ENCODE measurements around the gene PIP4K2A. TPM values are rescaled to one million over a fixed set of nuclear protein-coding genes. Genes with fewer than 3 reads are reported as not detected.
A peak's percentile ranks its signal among the peaks of the same experiment; 100 is the strongest.

Gene PIP4K2A
- total and polyA plus RNA-seq, 12 donors = 12.3 to 70.6 (median 28.5) TPM

- TF ChIP-seq CTCF (IDR thresholded peaks at IDR 0.05) = no peak
- TF ChIP-seq POLR2A (IDR thresholded peaks at IDR 0.05) = no peak
- no peak for DNase-seq
- intact Hi-C loops (cut with DNase I) = loop anchor here (10.0 kb wide), 3 partner anchors 98 to 272 kb away; no protein-coding TSS in a partner anchor
- Histone ChIP-seq H3K4me3 (peak overlapping the region in 3 of 4 donors; percentile 49 to 89 (median 64)), H3K4me1 (replicated peaks in 1 of 2) (peaks cover 14 to 40% of the 10 kb centered on the region in 2 donors), H3K9me3 (replicated peaks in 1 of 3) (no peaks in the 10 kb centered on the region), H3K27me3 (no peaks in the 10 kb centered on the region), H3K36me3 (replicated peaks in 1 of 2) (no peaks in the 10 kb centered on the region), H3K27ac (peak overlapping the region in 2 of 5 donors; percentile 84 to 95)
- WGBS, 4 donors = 24 to 37% (median 29%) methylated on average over 8 of the region's 8 CpGs
Observed at GRCh38 chr10:22712211-22712955, 2.0 kb downstream of the PIP4K2A start.

DNA sequence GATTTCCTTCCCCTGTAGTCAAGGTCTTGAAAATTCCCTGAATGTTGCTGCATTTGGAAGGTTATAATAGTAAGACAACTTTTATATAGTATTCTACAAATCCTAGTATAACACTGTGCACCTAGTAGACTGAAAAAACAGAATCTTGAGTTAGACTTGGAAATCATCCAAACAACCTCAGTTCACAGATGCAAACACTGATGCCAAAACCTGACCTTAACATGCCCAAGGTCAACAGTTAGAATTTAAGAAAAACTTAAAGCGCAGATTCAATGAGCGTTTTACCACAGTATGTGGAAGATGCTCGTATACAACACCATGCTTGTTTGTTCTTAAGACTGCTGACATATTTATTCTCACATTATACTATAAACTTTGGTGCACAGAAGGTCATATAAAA is 3.0 kb downstream of the PIP4K2A start:
- Histone ChIP-seq H3K4me3 (peak overlapping the region in 1 of 4 donors; percentile 0), H3K36me3 (replicated peaks in 1 of 2) (no peaks in the 10 kb centered on the region), H3K27me3 (no peaks in the 10 kb centered on the region), H3K9me3 (replicated peaks in 1 of 3) (no peaks in the 10 kb centered on the region), H3K27ac (no peak overlapping the region), H3K4me1 (replicated peaks in 1 of 2) (peaks cover 14 to 40% of the 10 kb centered on the region in 2 donors)
- TF ChIP-seq POLR2A (IDR thresholded peaks at IDR 0.05) = no peak
- TF ChIP-seq CTCF (IDR thresholded peaks at IDR 0.05) = no peak
- no peak for DNase-seq
- 75 to 86% (median 82%) methylated on average over 3 of the region's 3 CpGs for WGBS, 4 donors
- intact Hi-C loops (cut with DNase I) = loop anchor here (10.0 kb wide), 3 partner anchors 97 to 273 kb away; no protein-coding TSS in a partner anchor

DNA sequence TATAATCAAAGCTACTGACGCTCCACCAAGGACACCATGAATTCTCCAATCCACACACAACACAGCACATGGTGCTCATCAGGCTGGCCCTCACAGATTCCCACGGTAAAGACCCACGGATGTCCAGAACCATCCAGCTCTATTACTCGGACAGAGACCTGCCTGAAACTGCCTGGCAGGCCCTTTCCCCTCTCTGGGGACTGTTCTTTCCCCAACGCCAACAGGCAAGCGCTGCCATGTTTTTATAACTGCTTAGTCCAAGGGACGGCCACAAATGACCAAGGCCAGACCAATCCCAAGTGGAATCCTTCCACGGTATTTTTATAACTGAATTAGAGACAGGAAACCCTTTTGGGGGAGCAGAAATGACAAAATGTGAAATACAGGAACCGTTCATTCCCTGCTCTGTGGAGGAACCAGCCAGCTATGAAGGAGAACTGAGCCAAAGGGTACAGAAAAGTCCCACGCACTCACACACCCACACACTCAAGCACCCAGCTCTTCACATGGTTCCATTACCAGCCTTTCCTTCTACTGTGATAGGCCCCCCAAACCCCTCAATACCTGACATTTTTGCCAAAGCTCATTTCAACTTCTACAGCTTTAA is 4.1 kb downstream of the PIP4K2A start:
- H3K36me3 ChIP-seq (replicated peaks in 1 of 2) = no peaks in the 10 kb centered on the region
- 69 to 79% (median 73%) methylated on average over 7 to 10 of the region's 10 CpGs for WGBS, 4 donors
- no peaks in the 10 kb centered on the region for H3K27me3 ChIP-seq
- DNase-seq = peak in 1 of 7 donors; percentile 24
- intact Hi-C loops (cut with DNase I) = loop anchor here (10.0 kb wide), 3 partner anchors 95 to 275 kb away; no protein-coding TSS in a partner anchor
- no peak for TF ChIP-seq POLR2A (IDR thresholded peaks at IDR 0.05)
- TF ChIP-seq CTCF (IDR thresholded peaks at IDR 0.05) = no peak
- no peak overlapping the region for H3K4me3 ChIP-seq
- peaks cover 14 to 39% of the 10 kb centered on the region in 2 donors for H3K4me1 ChIP-seq (replicated peaks in 1 of 2)
- H3K27ac ChIP-seq = no peak overlapping the region
- no peaks in the 10 kb centered on the region for H3K9me3 ChIP-seq (replicated peaks in 1 of 3)

DNA sequence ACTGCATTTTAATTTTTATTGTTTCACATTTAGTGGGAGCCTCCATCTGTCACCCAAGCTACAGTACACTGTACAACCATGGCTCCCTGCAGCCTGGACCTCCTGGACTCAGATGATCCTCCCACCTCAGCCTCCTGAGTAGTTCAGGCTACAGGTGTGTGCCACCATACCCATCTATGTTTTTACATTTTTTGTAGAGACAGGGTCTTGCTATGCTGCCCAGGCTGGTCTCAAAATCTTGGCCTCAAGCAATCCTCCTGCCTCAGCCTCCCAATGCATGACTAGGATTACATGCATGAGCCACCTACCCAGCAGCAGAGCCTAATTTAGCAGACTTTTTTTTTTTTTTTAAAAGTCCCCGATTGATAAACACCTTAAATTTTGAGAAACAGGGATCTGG is 5.6 kb downstream of the PIP4K2A start:
- intact Hi-C loops (cut with DNase I) = no loop called here
- H3K36me3 ChIP-seq (replicated peaks in 1 of 2) = no peaks in the 10 kb centered on the region
- H3K9me3 ChIP-seq (replicated peaks in 1 of 3) = no peaks in the 10 kb centered on the region
- H3K4me1 ChIP-seq (replicated peaks in 1 of 2) = peaks cover 14 to 34% of the 10 kb centered on the region in 2 donors
- whole genome bisulfite sequencing, 4 donors = 86 to 92% (median 88%) methylated on average over 1 of the region's 1 CpG
- TF ChIP-seq POLR2A (IDR thresholded peaks at IDR 0.05) = no peak
- no peak for TF ChIP-seq CTCF (IDR thresholded peaks at IDR 0.05)
- DNase-seq = no peak
- H3K27me3 ChIP-seq = no peaks in the 10 kb centered on the region
- H3K27ac ChIP-seq = no peak overlapping the region
- H3K4me3 ChIP-seq = no peak overlapping the region
